Stimulated activated naive CD8-positive, alpha-beta T cell treated with anti-CD3 and anti-CD28 coated beads, Interleukin-15, Interleukin-2, amounts not matched to agents 100 U/mL and 50 U/mL, for 24 hours (primary cell): Measurements from ENCODE around the gene SPPL3.

Experiments used
- ATAC-seq: fragments of 150-1000 bp; cut with Tn5 transposase; one replicate; pipeline ENCODE4 v1.10.0; 2021
- DNase-seq: peaks from one replicate; pipeline ENCODE4 v3.0.0; 2021

The SPPL3 gene

GRCh38 chr12:120721866-120722265, 182.3 kb downstream of the SPPL3 start:
- ATAC-seq (no peak), DNase-seq (no peak)

GRCh38 chr12:120720987-120721801, 183.0 kb downstream of the SPPL3 start:
- ATAC-seq (no peak), DNase-seq (no peak)

GRCh38 chr12:120720234-120720986, 183.7 kb downstream of the SPPL3 start:
- ATAC-seq, result no peak
- no peak for DNase-seq

- no peak for DNase-seq
- no peak for ATAC-seq
Observed at GRCh38 chr12:120719496-120720233, 184.5 kb downstream of the SPPL3 start.

GRCh38 chr12:120719072-120719471, 185.1 kb downstream of the SPPL3 start:
- ATAC-seq, result no peak
- no peak for DNase-seq

GRCh38 chr12:120718055-120718454, 186.1 kb downstream of the SPPL3 start:
- DNase-seq, result no peak

GRCh38 chr12:120713861-120714482, 190.2 kb downstream of the SPPL3 start:
- DNase-seq, result peak; percentile 75
- ATAC-seq, result peak; percentile 69

More at GRCh38 chr12:120718055-120718454, 186.1 kb downstream of the SPPL3 start:
- no peak for ATAC-seq

GRCh38 chr12:120712610-120713009, 191.5 kb downstream of the SPPL3 start:
- ATAC-seq, result no peak
- DNase-seq, result no peak
